Testis (tissue), 2 donors: Measurements from ENCODE around the gene THAP3.

Experiments used
- CTCF ChIP-seq, 3 experiments: fragments of 450-650 bp in 2 of 3; fragments of 200-600 bp in 1 of 3; sonication (generic) in 1 of 3; IDR thresholded peaks; one replicate each; pipeline ENCODE4 v1.5.1; 2016 to 2019; ENCODE audit warnings: antibody characterized with exemption in 3 of 3, mild to moderate bottlenecking in 2 of 3, moderate library complexity in 1 of 3
- POLR2A ChIP-seq: fragments of 450-650 bp; IDR thresholded peaks from one replicate; pipeline ENCODE4 v1.6.1; 2017; ENCODE audit warnings: antibody characterized with exemption, mild to moderate bottlenecking, moderate library complexity

DNA sequence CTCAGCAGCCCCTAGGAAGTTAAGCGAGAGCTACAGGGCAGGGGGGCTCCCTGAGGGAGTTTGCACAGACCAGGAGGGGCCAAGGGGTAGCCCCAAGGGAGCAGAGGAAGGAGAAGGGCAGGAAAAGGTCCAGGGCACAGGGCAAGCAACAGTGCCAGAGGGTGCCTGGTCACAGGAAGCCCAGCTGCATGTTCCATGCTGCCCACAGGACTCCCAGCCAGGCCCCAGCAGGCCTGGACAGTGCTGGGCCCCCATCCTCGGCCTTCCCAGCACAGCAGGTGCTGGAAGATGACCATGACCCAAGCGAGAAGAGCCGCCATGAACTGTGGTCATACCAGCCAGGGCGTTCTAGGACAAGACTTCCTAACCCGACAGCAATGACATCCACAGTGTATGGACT is 33.0 kb upstream of the THAP3 start:
- TF ChIP-seq CTCF (IDR thresholded peaks at IDR 0.05) (no peak), POLR2A (no peak)
